ENCODE results near the gene WBP1L. TPM values are rescaled to one million over a fixed set of nuclear protein-coding genes. Genes with fewer than 3 reads are reported as not detected.

The WBP1L gene
- total and polyA plus RNA-seq, 2 of the 13 experiments (the other 11 are each of a cell fraction or from before 2014, with no cell fraction given), result 8.3 to 12.3 TPM

DNA sequence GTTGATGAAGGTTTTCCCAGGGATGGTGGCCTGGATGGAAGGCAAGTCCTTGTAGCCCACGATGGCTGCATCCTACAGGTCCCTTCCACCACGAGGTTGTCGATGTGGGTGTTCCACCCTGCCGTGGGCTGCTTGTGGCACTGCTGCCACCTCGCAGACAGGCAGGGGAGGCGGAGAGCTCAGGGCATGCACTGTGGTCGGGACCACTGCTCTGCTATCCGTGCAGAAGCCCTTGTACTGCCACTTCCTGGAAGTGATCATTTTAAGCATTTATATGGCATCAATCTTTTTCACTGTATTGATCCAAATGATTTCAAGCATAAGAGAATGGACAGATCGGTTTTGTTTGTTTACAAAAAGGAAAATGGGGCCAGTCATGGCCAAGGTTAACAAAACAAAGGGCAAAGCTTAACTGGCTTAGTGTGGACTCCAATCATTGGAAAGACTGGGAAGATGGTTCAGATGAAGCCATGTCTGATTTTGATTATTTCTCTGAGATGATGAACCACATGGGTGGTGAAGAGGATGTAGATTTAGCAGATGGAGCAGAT lies 101.7 kb downstream of the WBP1L start:
- Histone ChIP-seq H3K27ac (ENCODE audit: extremely low read length, insufficient read depth, low read length) (no peak overlapping the region), H3K4me2 (ENCODE audit: low read depth, low read length) (peak overlapping the region; percentile 20), H2AFZ (ENCODE audit: low read length) (no peak overlapping the region), H3K4me3 (replicated peaks in 1 of 3; ENCODE audit: insufficient read depth in 1 of 3, low read depth in 2 of 3, low read length in 3 of 3) (no peak overlapping the region), H4K20me1 (ENCODE audit: insufficient read depth, low read length) (no peaks in the 10 kb centered on the region), H3K9me3 (ENCODE audit: low read length) (no peaks in the 10 kb centered on the region), H3K27me3 (ENCODE audit: control insufficient read depth in 1 of 2, insufficient read depth in 2 of 2, low read length in 2 of 2) (0 out of 5 replicates have a peak, but pooled peaks cover 0 to 2% of the 10 kb centered on the region in 2 experiments), H3K4me1 (ENCODE audit: insufficient read depth, low read length) (peaks cover 71% of the 10 kb centered on the region), H3K79me2 (ENCODE audit: insufficient read depth, low read length) (no peaks in the 10 kb centered on the region), H3K9ac (ENCODE audit: insufficient read depth, low read depth, low read length) (no peak overlapping the region), H3K36me3 (replicated peaks in 1 of 2; ENCODE audit: control insufficient read depth in 1 of 2, insufficient read depth in 2 of 2, low read length in 2 of 2) (no peaks in the 10 kb centered on the region)
- in situ Hi-C loops (cut with HindIII; ENCODE audit: extremely low pct_ligation_motif_present, low pct_unique_long_range_greater_than_20kb) (no loop called here), intact Hi-C loops (cut with micrococcal nuclease; ENCODE audit: unreplicated experiment) (no loop called here)
- CTCF ChIA-PET (ENCODE audit: low intra/inter-chr PET ratio, low total read pairs), result no interaction called here
- no peak for FAIRE-seq
- POLR2A ChIA-PET, result interaction anchor here (1.1 to 2.3 kb wide), 5 partner anchors 8 to 72 kb away, joined by 5 to 8 read pairs (median 6); partner anchors contain the start of genes AS3MT, CNNM2 and CYP17A1
- no TSS peak for BruUV-seq (replicated peaks)
- 59% methylated on average over 4 of the region's 9 CpGs for WGBS (ENCODE audit: low lambda C conversion rate)
- no peak for DNase-seq (ENCODE audit: low spot score)
- peak; percentile 14; the same call in 1 of the 3 replicates for ATAC-seq
- TF ChIP-seq ONECUT2 (CRISPR knock-in tag; IDR thresholded peaks at IDR 0.05), result 0 out of 2 replicates have a peak, but pooled peaks have one; percentile 26
- TF ChIP-seq FOXA3 (CRISPR knock-in tag; IDR thresholded peaks at IDR 0.05), result peak; percentile 50; the same call in 1 of the 2 replicates
- TF ChIP-seq, protein P1, sequence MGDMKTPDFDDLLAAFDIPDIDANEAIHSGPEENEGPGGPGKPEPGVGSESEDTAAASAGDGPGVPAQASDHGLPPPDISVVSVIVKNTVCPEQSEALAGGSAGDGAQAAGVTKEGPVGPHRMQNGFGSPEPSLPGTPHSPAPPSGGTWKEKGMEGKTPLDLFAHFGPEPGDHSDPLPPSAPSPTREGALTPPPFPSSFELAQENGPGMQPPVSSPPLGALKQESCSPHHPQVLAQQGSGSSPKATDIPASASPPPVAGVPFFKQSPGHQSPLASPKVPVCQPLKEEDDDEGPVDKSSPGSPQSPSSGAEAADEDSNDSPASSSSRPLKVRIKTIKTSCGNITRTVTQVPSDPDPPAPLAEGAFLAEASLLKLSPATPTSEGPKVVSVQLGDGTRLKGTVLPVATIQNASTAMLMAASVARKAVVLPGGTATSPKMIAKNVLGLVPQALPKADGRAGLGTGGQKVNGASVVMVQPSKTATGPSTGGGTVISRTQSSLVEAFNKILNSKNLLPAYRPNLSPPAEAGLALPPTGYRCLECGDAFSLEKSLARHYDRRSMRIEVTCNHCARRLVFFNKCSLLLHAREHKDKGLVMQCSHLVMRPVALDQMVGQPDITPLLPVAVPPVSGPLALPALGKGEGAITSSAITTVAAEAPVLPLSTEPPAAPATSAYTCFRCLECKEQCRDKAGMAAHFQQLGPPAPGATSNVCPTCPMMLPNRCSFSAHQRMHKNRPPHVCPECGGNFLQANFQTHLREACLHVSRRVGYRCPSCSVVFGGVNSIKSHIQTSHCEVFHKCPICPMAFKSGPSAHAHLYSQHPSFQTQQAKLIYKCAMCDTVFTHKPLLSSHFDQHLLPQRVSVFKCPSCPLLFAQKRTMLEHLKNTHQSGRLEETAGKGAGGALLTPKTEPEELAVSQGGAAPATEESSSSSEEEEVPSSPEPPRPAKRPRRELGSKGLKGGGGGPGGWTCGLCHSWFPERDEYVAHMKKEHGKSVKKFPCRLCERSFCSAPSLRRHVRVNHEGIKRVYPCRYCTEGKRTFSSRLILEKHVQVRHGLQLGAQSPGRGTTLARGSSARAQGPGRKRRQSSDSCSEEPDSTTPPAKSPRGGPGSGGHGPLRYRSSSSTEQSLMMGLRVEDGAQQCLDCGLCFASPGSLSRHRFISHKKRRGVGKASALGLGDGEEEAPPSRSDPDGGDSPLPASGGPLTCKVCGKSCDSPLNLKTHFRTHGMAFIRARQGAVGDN (CRISPR knock-in tag; IDR thresholded peaks at IDR 0.05), result peak; percentile 47
- peak; percentile 21; the same call in 1 of the 2 replicates for TF ChIP-seq KAT2B (IDR thresholded peaks at IDR 0.05; ENCODE audit: borderline replicate concordance, low read depth, low read length)
- TF ChIP-seq SAP130 (CRISPR knock-in tag; IDR thresholded peaks at IDR 0.05; ENCODE audit: low read depth), result 0 out of 2 replicates have a peak, but pooled peaks have one; percentile 11
- TF ChIP-seq, protein P2, sequence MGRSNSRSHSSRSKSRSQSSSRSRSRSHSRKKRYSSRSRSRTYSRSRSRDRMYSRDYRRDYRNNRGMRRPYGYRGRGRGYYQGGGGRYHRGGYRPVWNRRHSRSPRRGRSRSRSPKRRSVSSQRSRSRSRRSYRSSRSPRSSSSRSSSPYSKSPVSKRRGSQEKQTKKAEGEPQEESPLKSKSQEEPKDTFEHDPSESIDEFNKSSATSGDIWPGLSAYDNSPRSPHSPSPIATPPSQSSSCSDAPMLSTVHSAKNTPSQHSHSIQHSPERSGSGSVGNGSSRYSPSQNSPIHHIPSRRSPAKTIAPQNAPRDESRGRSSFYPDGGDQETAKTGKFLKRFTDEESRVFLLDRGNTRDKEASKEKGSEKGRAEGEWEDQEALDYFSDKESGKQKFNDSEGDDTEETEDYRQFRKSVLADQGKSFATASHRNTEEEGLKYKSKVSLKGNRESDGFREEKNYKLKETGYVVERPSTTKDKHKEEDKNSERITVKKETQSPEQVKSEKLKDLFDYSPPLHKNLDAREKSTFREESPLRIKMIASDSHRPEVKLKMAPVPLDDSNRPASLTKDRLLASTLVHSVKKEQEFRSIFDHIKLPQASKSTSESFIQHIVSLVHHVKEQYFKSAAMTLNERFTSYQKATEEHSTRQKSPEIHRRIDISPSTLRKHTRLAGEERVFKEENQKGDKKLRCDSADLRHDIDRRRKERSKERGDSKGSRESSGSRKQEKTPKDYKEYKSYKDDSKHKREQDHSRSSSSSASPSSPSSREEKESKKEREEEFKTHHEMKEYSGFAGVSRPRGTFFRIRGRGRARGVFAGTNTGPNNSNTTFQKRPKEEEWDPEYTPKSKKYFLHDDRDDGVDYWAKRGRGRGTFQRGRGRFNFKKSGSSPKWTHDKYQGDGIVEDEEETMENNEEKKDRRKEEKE (IDR thresholded peaks at IDR 0.05), result no peak
- TF ChIP-seq, protein P3, sequence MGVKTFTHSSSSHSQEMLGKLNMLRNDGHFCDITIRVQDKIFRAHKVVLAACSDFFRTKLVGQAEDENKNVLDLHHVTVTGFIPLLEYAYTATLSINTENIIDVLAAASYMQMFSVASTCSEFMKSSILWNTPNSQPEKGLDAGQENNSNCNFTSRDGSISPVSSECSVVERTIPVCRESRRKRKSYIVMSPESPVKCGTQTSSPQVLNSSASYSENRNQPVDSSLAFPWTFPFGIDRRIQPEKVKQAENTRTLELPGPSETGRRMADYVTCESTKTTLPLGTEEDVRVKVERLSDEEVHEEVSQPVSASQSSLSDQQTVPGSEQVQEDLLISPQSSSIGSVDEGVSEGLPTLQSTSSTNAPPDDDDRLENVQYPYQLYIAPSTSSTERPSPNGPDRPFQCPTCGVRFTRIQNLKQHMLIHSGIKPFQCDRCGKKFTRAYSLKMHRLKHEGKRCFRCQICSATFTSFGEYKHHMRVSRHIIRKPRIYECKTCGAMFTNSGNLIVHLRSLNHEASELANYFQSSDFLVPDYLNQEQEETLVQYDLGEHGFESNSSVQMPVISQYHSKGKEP (CRISPR knock-in tag; IDR thresholded peaks at IDR 0.05), result no peak
- no peak for TF ChIP-seq ZNF10 (CRISPR knock-in tag; IDR thresholded peaks at IDR 0.05; ENCODE audit: borderline replicate concordance, low read depth)
- TF ChIP-seq TAF1 (CRISPR knock-in tag; IDR thresholded peaks at IDR 0.05), result no peak
- TF ChIP-seq PAX8 (CRISPR knock-in tag; IDR thresholded peaks at IDR 0.05; ENCODE audit: borderline replicate concordance), result no peak
- peak; percentile 63 for TF ChIP-seq SALL1 (CRISPR knock-in tag; IDR thresholded peaks at IDR 0.05)
- TF ChIP-seq SOX13 (IDR thresholded peaks at IDR 0.05), result no peak
- peak in 1 of 2 experiments; percentile 59; a peak in 2 of 4 replicates for TF ChIP-seq SOX13 (CRISPR knock-in tag; conservative IDR thresholded peaks at IDR 0.05 in 1 of 2, IDR thresholded peaks at IDR 0.05 in 1 of 2)
- peak; percentile 31; the same call in 1 of the 2 replicates for TF ChIP-seq ZMYM4 (CRISPR knock-in tag; IDR thresholded peaks at IDR 0.05)
- peak; percentile 56 for TF ChIP-seq GATAD2A (CRISPR knock-in tag; IDR thresholded peaks at IDR 0.05)
- TF ChIP-seq KDM5B (CRISPR knock-in tag; IDR thresholded peaks at IDR 0.05; ENCODE audit: borderline replicate concordance), result no peak
- peak; percentile 49 for TF ChIP-seq BCL6 (CRISPR knock-in tag; IDR thresholded peaks at IDR 0.05)
